AG04450 (cell line): Measurements from ENCODE around the gene TLL2. TPM values are rescaled to one million over a fixed set of nuclear protein-coding genes. Genes with fewer than 3 reads are reported as not detected.

Source experiments
- CTCF ChIA-PET: fragments of 300-600, 350-600 bp; formaldehyde crosslinking; extraction: SDS; loops from one replicate; lab custom pipeline; 2022; ENCODE audit warnings: antibody characterized with exemption, inconsistent platforms; lab: Charles Lee
- POLR2A ChIA-PET: fragments of 350-600 bp; formaldehyde crosslinking; extraction: SDS; loops from one replicate; lab custom pipeline; 2021; ENCODE audit warnings: antibody characterized with exemption, inconsistent platforms; lab: Yijun Ruan, JAX
- DNase-seq: peaks from one replicate; pipeline ENCODE4 v3.0.0-alpha.2; 2011; ENCODE audit warnings: low read depth, low spot score
- H3K27ac ChIP-seq: one replicate; pipeline ENCODE4 v1.5.1; 2012; ENCODE audit warnings: low read depth, low read length, control low read depth
- H3K27me3 ChIP-seq: one replicate; pipeline ENCODE4 v1.6.0; 2012; ENCODE audit warnings: low read length; ENCODE audit not compliant: control insufficient read depth, insufficient read depth
- H3K4me3 ChIP-seq: 2 replicates; pipeline ENCODE4 v1.5.1; 2011; ENCODE audit warnings: mild to moderate bottlenecking, low read depth, low read length, control low read depth
- H3K9me3 ChIP-seq: 2 replicates; pipeline ENCODE4 v1.5.1; 2012; ENCODE audit warnings: low read length; ENCODE audit not compliant: control insufficient read depth, insufficient read depth
- CTCF ChIP-seq: IDR thresholded peaks from 2 replicates; pipeline ENCODE4 v1.5.1; 2011; ENCODE audit warnings: low read depth, low read length, control low read depth, inconsistent platforms
- polyA plus RNA-seq: library from polyadenylated mRNA; depleted of rRNA; stranded (reverse); fragments of >200 nt; gene quantifications from 2 replicates; pipeline ENCODE4 v1.2.3, GENCODE V29; 2011

Gene TLL2
- polyA plus RNA-seq, 1 experiment, result 0.01 TPM

GRCh38 chr10:96419351-96419750 is 94.4 kb downstream of the TLL2 start:
- no peak overlapping the region for H3K27ac ChIP-seq
- ChIA-PET POLR2A (no interaction called here), CTCF (interaction anchor here (0.6 kb wide), 1 partner anchor 298 kb away, joined by 3 read pairs; no protein-coding TSS in a partner anchor)
- H3K9me3 ChIP-seq, result no peaks in the 10 kb centered on the region
- TF ChIP-seq CTCF, result no peak
- DNase-seq, result no peak
- H3K27me3 ChIP-seq, result peaks cover 4% of the 10 kb centered on the region
- H3K4me3 ChIP-seq, result no peak overlapping the region

- Histone ChIP-seq H3K27me3 (peaks cover 4% of the 10 kb centered on the region), H3K27ac (no peak overlapping the region), H3K9me3 (no peaks in the 10 kb centered on the region), H3K4me3 (no peak overlapping the region)
- CTCF ChIA-PET, result interaction anchor here (1.0 kb wide), 1 partner anchor 23 kb away, joined by 3 read pairs; no protein-coding TSS in a partner anchor
- no peak for TF ChIP-seq CTCF
- no peak for DNase-seq
- POLR2A ChIA-PET, result no interaction called here
Measured at GRCh38 chr10:96418582-96418981, 95.1 kb downstream of the TLL2 start.

- Histone ChIP-seq H3K9me3 (no peaks in the 10 kb centered on the region), H3K27me3 (peaks cover 6% of the 10 kb centered on the region), H3K27ac (no peak overlapping the region), H3K4me3 (no peak overlapping the region)
- no peak for DNase-seq
- POLR2A ChIA-PET, result no interaction called here
- CTCF ChIA-PET, result no interaction called here
- no peak for TF ChIP-seq CTCF
Measured at GRCh38 chr10:96417441-96417840, 96.3 kb downstream of the TLL2 start.

GRCh38 chr10:96416643-96417042 is 97.1 kb downstream of the TLL2 start:
- Histone ChIP-seq H3K27me3 (peaks cover 7% of the 10 kb centered on the region), H3K9me3 (no peaks in the 10 kb centered on the region), H3K4me3 (no peak overlapping the region), H3K27ac (no peak overlapping the region)
- POLR2A ChIA-PET, result no interaction called here
- TF ChIP-seq CTCF, result no peak
- CTCF ChIA-PET, result interaction anchor here (0.6 kb wide), 1 partner anchor 368 kb away, joined by 5 read pairs; no protein-coding TSS in a partner anchor
- no peak for DNase-seq

GRCh38 chr10:96415891-96416554 is 97.7 kb downstream of the TLL2 start:
- DNase-seq, result no peak
- no peaks in the 10 kb centered on the region for H3K9me3 ChIP-seq
- peaks cover 7% of the 10 kb centered on the region for H3K27me3 ChIP-seq
- TF ChIP-seq CTCF, result no peak
- H3K27ac ChIP-seq, result no peak overlapping the region
- ChIA-PET CTCF (interaction anchor here (0.9 kb wide), 1 partner anchor 41 kb away, joined by 4 read pairs; no protein-coding TSS in a partner anchor), POLR2A (no interaction called here)
- no peak overlapping the region for H3K4me3 ChIP-seq
